ENCODE measurements around the gene TNFRSF21. TPM values are rescaled to one million over a fixed set of nuclear protein-coding genes. Genes with fewer than 3 reads are reported as not detected.

TNFRSF21 gene
- total RNA-seq, 4 donors from 2014 or later = 14.3 to 63.8 (median 27.9) TPM

GRCh38 chr6:47353871-47354270, 44.2 kb upstream of the TNFRSF21 start:
- Histone ChIP-seq H3K27ac (no peak overlapping the region), H3K36me3 (no peaks in the 10 kb centered on the region), H3K27me3 (no peaks in the 10 kb centered on the region), H3K4me3 (no peak overlapping the region), H3K4me1 (no peaks in the 10 kb centered on the region), H3K9me3 (no peaks in the 10 kb centered on the region)
- TF ChIP-seq EP300 (IDR thresholded peaks at IDR 0.05) (no peak), POLR2AphosphoS5 (IDR thresholded peaks at IDR 0.05) (no peak), POLR2A (IDR thresholded peaks at IDR 0.05) (no peak), CTCF (IDR thresholded peaks at IDR 0.05) (no peak)
- 44 to 67% methylated on average over 1 of the region's 1 CpG for WGBS, 2 donors (ENCODE audit: low coverage in 1 of 2)
- no peak for ATAC-seq

- WGBS, 2 donors (ENCODE audit: low coverage in 1 of 2) = 59 to 73% methylated on average over 2 of the region's 2 CpGs
- ATAC-seq = no peak
These were observed 43.3 kb upstream of the TNFRSF21 start for GRCh38 chr6:47352966-47353365.

GRCh38 chr6:47352194-47352920, 42.7 kb upstream of the TNFRSF21 start:
- H3K27ac ChIP-seq = no peak overlapping the region
- no peaks in the 10 kb centered on the region for H3K4me1 ChIP-seq
- no peaks in the 10 kb centered on the region for H3K36me3 ChIP-seq
- ATAC-seq = no peak
- no peak for TF ChIP-seq EP300 (IDR thresholded peaks at IDR 0.05)
- TF ChIP-seq POLR2A (IDR thresholded peaks at IDR 0.05) = no peak
- no peaks in the 10 kb centered on the region for H3K27me3 ChIP-seq
- H3K4me3 ChIP-seq = no peak overlapping the region
- H3K9me3 ChIP-seq = no peaks in the 10 kb centered on the region
- 78% methylated on average over 5 of the region's 5 CpGs for WGBS, 2 donors (ENCODE audit: low coverage in 1 of 2)

More at GRCh38 chr6:47352966-47353365, 43.3 kb upstream of the TNFRSF21 start:
- TF ChIP-seq EP300 (IDR thresholded peaks at IDR 0.05) (no peak), POLR2AphosphoS5 (IDR thresholded peaks at IDR 0.05) (no peak), POLR2A (IDR thresholded peaks at IDR 0.05) (no peak), CTCF (IDR thresholded peaks at IDR 0.05) (no peak)
- Histone ChIP-seq H3K9me3 (no peaks in the 10 kb centered on the region), H3K4me3 (no peak overlapping the region), H3K27me3 (no peaks in the 10 kb centered on the region), H3K4me1 (no peaks in the 10 kb centered on the region), H3K36me3 (no peaks in the 10 kb centered on the region), H3K27ac (no peak overlapping the region)

- H3K36me3 ChIP-seq = no peaks in the 10 kb centered on the region
- no peaks in the 10 kb centered on the region for H3K9me3 ChIP-seq
- no peak overlapping the region for H3K4me3 ChIP-seq
- no peak overlapping the region for H3K27ac ChIP-seq
- ATAC-seq = no peak
- H3K27me3 ChIP-seq = peaks cover 4% of the 10 kb centered on the region
- no peaks in the 10 kb centered on the region for H3K4me1 ChIP-seq
- TF ChIP-seq CTCF (IDR thresholded peaks at IDR 0.05) (no peak), POLR2A (IDR thresholded peaks at IDR 0.05) (no peak), EP300 (IDR thresholded peaks at IDR 0.05) (no peak), POLR2AphosphoS5 (IDR thresholded peaks at IDR 0.05) (no peak)
These were observed 41.9 kb upstream of the TNFRSF21 start for GRCh38 chr6:47351621-47352020.

GRCh38 chr6:47349931-47350330, 40.2 kb upstream of the TNFRSF21 start:
- Histone ChIP-seq H3K36me3 (no peaks in the 10 kb centered on the region), H3K4me1 (no peaks in the 10 kb centered on the region), H3K4me3 (no peak overlapping the region), H3K27me3 (peaks cover 6% of the 10 kb centered on the region), H3K27ac (no peak overlapping the region), H3K9me3 (no peaks in the 10 kb centered on the region)
- no peak for ATAC-seq
- TF ChIP-seq POLR2AphosphoS5 (IDR thresholded peaks at IDR 0.05) (no peak), POLR2A (IDR thresholded peaks at IDR 0.05) (no peak), CTCF (IDR thresholded peaks at IDR 0.05) (no peak), EP300 (IDR thresholded peaks at IDR 0.05) (no peak)
- WGBS, 2 donors (ENCODE audit: low coverage in 1 of 2) = 81% methylated on average over 2 of the region's 2 CpGs; no CpG with 5 or more reads in 1 of the 2 donors
